Brain microvascular endothelial cell (primary cell): ENCODE data around the gene BCKDHB.

Experiments used
- DNase-seq: peaks from one replicate; pipeline ENCODE4 v3.0.0-alpha.2; 2020
- H3K27ac ChIP-seq: fragments of 250-450 bp; sonication (Bioruptor Pico); 2 replicates; pipeline ENCODE4 v1.5.1; 2020; ENCODE audit warnings: mild to moderate bottlenecking, moderate library complexity
- H3K27me3 ChIP-seq: fragments of 250-450 bp; sonication (Bioruptor Pico); replicated peaks from 2 replicates; pipeline ENCODE4 v1.5.1; 2020; ENCODE audit warnings: mild to moderate bottlenecking
- H3K36me3 ChIP-seq: fragments of 250-450 bp; sonication (Bioruptor Pico); replicated peaks from 2 replicates; pipeline ENCODE4 v1.5.1; 2020; ENCODE audit warnings: mild to moderate bottlenecking
- H3K4me3 ChIP-seq: 2 replicates; pipeline ENCODE4 v1.5.1; 2011; ENCODE audit warnings: low read depth, mild to moderate bottlenecking, control low read depth, low read length, moderate library complexity
- in situ Hi-C: cut with HindIII; loops from 2 replicates; pipeline ENCODE4 v1.10.0; 2017; ENCODE audit warnings: low sequenced_read_pairs, low pct_ligation_motif_present
- TF ChIP-seq, protein P1 (sequence below): IDR thresholded peaks from 2 replicates; pipeline ENCODE4 v1.5.1; 2011; ENCODE audit warnings: low read depth, mild to moderate bottlenecking, moderate library complexity, low read length, control low read depth, inconsistent platforms; ENCODE audit errors: missing control alignments

BCKDHB gene

DNA sequence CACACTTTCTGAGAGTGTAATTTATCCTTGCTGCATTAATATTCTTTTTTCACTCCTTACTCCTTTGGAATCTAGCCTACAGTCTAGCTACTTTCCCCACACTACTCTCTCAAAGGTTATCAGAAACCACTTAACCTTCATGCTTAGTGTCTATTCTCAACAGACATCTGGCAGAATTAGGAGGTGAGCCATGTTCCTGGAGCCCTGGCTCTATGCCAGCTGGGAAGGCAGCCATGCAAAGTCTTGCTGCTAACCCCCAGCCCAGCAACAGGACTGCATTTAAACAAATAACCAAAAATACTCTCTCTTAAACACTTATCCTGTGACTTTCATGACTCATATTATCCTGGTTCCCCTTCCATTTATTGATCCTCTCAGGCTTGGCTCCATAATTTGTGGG, 260.2 kb downstream of the BCKDHB start:
- TF ChIP-seq, protein P1, sequence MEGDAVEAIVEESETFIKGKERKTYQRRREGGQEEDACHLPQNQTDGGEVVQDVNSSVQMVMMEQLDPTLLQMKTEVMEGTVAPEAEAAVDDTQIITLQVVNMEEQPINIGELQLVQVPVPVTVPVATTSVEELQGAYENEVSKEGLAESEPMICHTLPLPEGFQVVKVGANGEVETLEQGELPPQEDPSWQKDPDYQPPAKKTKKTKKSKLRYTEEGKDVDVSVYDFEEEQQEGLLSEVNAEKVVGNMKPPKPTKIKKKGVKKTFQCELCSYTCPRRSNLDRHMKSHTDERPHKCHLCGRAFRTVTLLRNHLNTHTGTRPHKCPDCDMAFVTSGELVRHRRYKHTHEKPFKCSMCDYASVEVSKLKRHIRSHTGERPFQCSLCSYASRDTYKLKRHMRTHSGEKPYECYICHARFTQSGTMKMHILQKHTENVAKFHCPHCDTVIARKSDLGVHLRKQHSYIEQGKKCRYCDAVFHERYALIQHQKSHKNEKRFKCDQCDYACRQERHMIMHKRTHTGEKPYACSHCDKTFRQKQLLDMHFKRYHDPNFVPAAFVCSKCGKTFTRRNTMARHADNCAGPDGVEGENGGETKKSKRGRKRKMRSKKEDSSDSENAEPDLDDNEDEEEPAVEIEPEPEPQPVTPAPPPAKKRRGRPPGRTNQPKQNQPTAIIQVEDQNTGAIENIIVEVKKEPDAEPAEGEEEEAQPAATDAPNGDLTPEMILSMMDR: no peak
- H3K4me3 ChIP-seq: no peak overlapping the region
- peak; percentile 57 for DNase-seq

GRCh38 chr6:80376411-80376810, 269.9 kb downstream of the BCKDHB start:
- H3K27ac ChIP-seq: no peak overlapping the region
- in situ Hi-C loops: no loop called here
- peak; percentile 39 for DNase-seq
- H3K27me3 ChIP-seq: no peaks in the 10 kb centered on the region
- TF ChIP-seq, protein P1: no peak
- no peak overlapping the region for H3K4me3 ChIP-seq
- H3K36me3 ChIP-seq: no peaks in the 10 kb centered on the region

More for the DNA sequence above, 260.2 kb downstream of the BCKDHB start:
- H3K27ac ChIP-seq: no peak overlapping the region
- in situ Hi-C loops: no loop called here
- no peaks in the 10 kb centered on the region for H3K27me3 ChIP-seq
- no peaks in the 10 kb centered on the region for H3K36me3 ChIP-seq

DNA sequence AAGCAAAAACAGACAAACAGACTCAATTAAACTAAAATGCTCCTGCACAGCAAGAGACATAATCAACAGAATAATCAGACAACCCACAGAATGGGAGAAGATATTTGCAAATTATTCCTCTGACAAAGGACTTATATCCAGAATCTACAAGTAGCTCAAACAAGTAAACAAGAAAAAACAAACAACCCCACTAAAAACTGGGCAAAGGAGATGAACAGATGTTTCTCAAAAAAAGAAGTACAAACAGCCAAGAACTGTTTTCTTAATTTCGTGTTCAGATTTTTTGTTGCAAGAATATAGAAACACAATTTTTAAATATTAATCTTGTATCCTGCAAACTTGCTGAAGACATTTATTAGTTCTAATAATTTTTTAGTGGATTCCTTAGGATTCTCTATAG, 274.1 kb downstream of the BCKDHB start:
- no peak overlapping the region for H3K4me3 ChIP-seq
- no peaks in the 10 kb centered on the region for H3K27me3 ChIP-seq
- DNase-seq: no peak
- TF ChIP-seq, protein P1: no peak
- in situ Hi-C loops: no loop called here
- no peaks in the 10 kb centered on the region for H3K36me3 ChIP-seq
- no peak overlapping the region for H3K27ac ChIP-seq

DNA sequence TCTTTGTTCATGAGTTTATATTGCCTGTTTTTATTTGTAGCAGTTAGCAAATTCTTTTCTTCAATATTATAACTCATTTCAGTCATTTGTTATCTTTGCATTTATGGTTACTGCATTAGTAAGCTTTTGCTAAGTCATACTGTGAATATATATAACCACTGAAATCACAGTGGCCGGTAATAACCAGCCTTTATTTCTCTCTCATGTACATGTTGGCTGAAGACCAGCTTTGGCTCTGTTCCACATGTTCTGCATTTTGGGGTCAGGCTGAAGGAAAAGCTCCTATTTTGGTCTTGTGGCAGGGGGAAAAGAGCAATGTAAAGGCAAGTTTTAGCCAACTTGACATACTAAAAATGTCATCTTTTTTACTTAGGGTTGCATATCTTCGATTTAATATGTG, 276.3 kb downstream of the BCKDHB start:
- DNase-seq: peak; percentile 66
- H3K27me3 ChIP-seq: no peaks in the 10 kb centered on the region
- TF ChIP-seq, protein P1: no peak
- H3K36me3 ChIP-seq: no peaks in the 10 kb centered on the region
- in situ Hi-C loops: no loop called here
- H3K27ac ChIP-seq: no peak overlapping the region
- H3K4me3 ChIP-seq: no peak overlapping the region

GRCh38 chr6:80388507-80388906, 282.0 kb downstream of the BCKDHB start:
- no peak overlapping the region for H3K27ac ChIP-seq
- no peaks in the 10 kb centered on the region for H3K36me3 ChIP-seq
- TF ChIP-seq, protein P1: no peak

More at GRCh38 chr6:80388507-80388906, 282.0 kb downstream of the BCKDHB start:
- H3K4me3 ChIP-seq: no peak overlapping the region
- DNase-seq: no peak
- in situ Hi-C loops: no loop called here
- H3K27me3 ChIP-seq: no peaks in the 10 kb centered on the region
